Measurements from ENCODE around the gene PCYT2.

PCYT2 gene

GRCh38 chr17:81899514-81900166 lies 11.6 kb downstream of the PCYT2 start:
- Mint-ChIP-seq H3K9me3 (no peaks in the 10 kb centered on the region), H3K27me3 (peaks cover 32% of the 10 kb centered on the region), H3K4me1 (peaks cover 5% of the 10 kb centered on the region), H3K27ac (no peak overlapping the region), H3K36me3 (peaks cover 24% of the 10 kb centered on the region), H3K4me3 (no peak overlapping the region)
- CTCF ChIA-PET, result no interaction called here
- no peak for DNase-seq

GRCh38 chr17:81898885-81899284 lies 12.3 kb downstream of the PCYT2 start:
- CTCF ChIA-PET, result no interaction called here
- H3K4me3 Mint-ChIP-seq, result no peak overlapping the region
- H3K36me3 Mint-ChIP-seq, result peaks cover 22% of the 10 kb centered on the region
- DNase-seq, result no peak
- H3K27ac Mint-ChIP-seq, result no peak overlapping the region
- H3K9me3 Mint-ChIP-seq, result no peaks in the 10 kb centered on the region
- peaks cover 30% of the 10 kb centered on the region for H3K27me3 Mint-ChIP-seq
- peaks cover 5% of the 10 kb centered on the region for H3K4me1 Mint-ChIP-seq

- H3K27me3 Mint-ChIP-seq, result peaks cover 24% of the 10 kb centered on the region
- H3K36me3 Mint-ChIP-seq, result peaks cover 22% of the 10 kb centered on the region
- no peak for DNase-seq
- H3K27ac Mint-ChIP-seq, result no peak overlapping the region
- H3K9me3 Mint-ChIP-seq, result no peaks in the 10 kb centered on the region
- no peak overlapping the region for H3K4me3 Mint-ChIP-seq
- CTCF ChIA-PET, result no interaction called here
- peaks cover 7% of the 10 kb centered on the region for H3K4me1 Mint-ChIP-seq
Observed at GRCh38 chr17:81898029-81898866, 13.0 kb downstream of the PCYT2 start.

GRCh38 chr17:81895400-81895799 lies 15.8 kb downstream of the PCYT2 start:
- Mint-ChIP-seq H3K27me3 (no peaks in the 10 kb centered on the region), H3K27ac (no peak overlapping the region), H3K4me1 (peaks cover 10% of the 10 kb centered on the region), H3K36me3 (peaks cover 21% of the 10 kb centered on the region), H3K9me3 (no peaks in the 10 kb centered on the region), H3K4me3 (no peak overlapping the region)
- CTCF ChIA-PET, result no interaction called here
- no peak for DNase-seq

- peaks cover 37% of the 10 kb centered on the region for H3K36me3 Mint-ChIP-seq
- H3K4me3 Mint-ChIP-seq, result peak overlapping the region; percentile 96
- H3K27ac Mint-ChIP-seq, result peak overlapping the region; percentile 99
- H3K4me1 Mint-ChIP-seq, result peaks cover 37% of the 10 kb centered on the region
- DNase-seq, result no peak
- H3K27me3 Mint-ChIP-seq, result no peaks in the 10 kb centered on the region
- no peaks in the 10 kb centered on the region for H3K9me3 Mint-ChIP-seq
- CTCF ChIA-PET, result interaction anchor here (0.6 to 1.3 kb wide), 3 partner anchors 22 to 36 kb away, joined by 3 read pairs; no protein-coding TSS in a partner anchor
Observed at GRCh38 chr17:81891303-81891552, 20.0 kb downstream of the PCYT2 start.

- H3K27me3 Mint-ChIP-seq, result no peaks in the 10 kb centered on the region
- H3K4me1 Mint-ChIP-seq, result peaks cover 42% of the 10 kb centered on the region
- H3K4me3 Mint-ChIP-seq, result peak overlapping the region; percentile 87
- CTCF ChIA-PET, result interaction anchor here (0.6 kb wide), 1 partner anchor 36 kb away, joined by 3 read pairs; no protein-coding TSS in a partner anchor
- peak; percentile 59 for DNase-seq
- no peaks in the 10 kb centered on the region for H3K9me3 Mint-ChIP-seq
- peak overlapping the region; percentile 98 for H3K27ac Mint-ChIP-seq
- H3K36me3 Mint-ChIP-seq, result peaks cover 40% of the 10 kb centered on the region
Observed at GRCh38 chr17:81890447-81891302, 20.5 kb downstream of the PCYT2 start.

- no peak for DNase-seq
- peak overlapping the region; percentile 87 for H3K4me3 Mint-ChIP-seq
- H3K9me3 Mint-ChIP-seq, result no peaks in the 10 kb centered on the region
- peak overlapping the region; percentile 81 for H3K27ac Mint-ChIP-seq
- peaks cover 45% of the 10 kb centered on the region for H3K4me1 Mint-ChIP-seq
- CTCF ChIA-PET, result no interaction called here
- H3K27me3 Mint-ChIP-seq, result no peaks in the 10 kb centered on the region
- H3K36me3 Mint-ChIP-seq, result peaks cover 45% of the 10 kb centered on the region
Observed at GRCh38 chr17:81889602-81890001, 21.6 kb downstream of the PCYT2 start.

GRCh38 chr17:81888988-81889595 lies 22.1 kb downstream of the PCYT2 start:
- CTCF ChIA-PET, result no interaction called here
- H3K4me3 Mint-ChIP-seq, result peak overlapping the region; percentile 56
- no peaks in the 10 kb centered on the region for H3K9me3 Mint-ChIP-seq
- peaks cover 49% of the 10 kb centered on the region for H3K36me3 Mint-ChIP-seq
- H3K27me3 Mint-ChIP-seq, result no peaks in the 10 kb centered on the region
- peaks cover 45% of the 10 kb centered on the region for H3K4me1 Mint-ChIP-seq
- H3K27ac Mint-ChIP-seq, result peak overlapping the region; percentile 81
- DNase-seq, result no peak

GRCh38 chr17:81888105-81888987 lies 22.9 kb downstream of the PCYT2 start:
- no peak for DNase-seq
- peak overlapping the region; percentile 37 for H3K27ac Mint-ChIP-seq
- H3K36me3 Mint-ChIP-seq, result peaks cover 51% of the 10 kb centered on the region
- H3K4me1 Mint-ChIP-seq, result peaks cover 43% of the 10 kb centered on the region
- CTCF ChIA-PET, result no interaction called here
- H3K27me3 Mint-ChIP-seq, result no peaks in the 10 kb centered on the region
- peak overlapping the region; percentile 56 for H3K4me3 Mint-ChIP-seq
- no peaks in the 10 kb centered on the region for H3K9me3 Mint-ChIP-seq

GRCh38 chr17:81885869-81886548 lies 25.2 kb downstream of the PCYT2 start:
- no peak overlapping the region for H3K4me3 Mint-ChIP-seq
- peak overlapping the region; percentile 77 for H3K27ac Mint-ChIP-seq
- no peak for DNase-seq
- H3K4me1 Mint-ChIP-seq, result peaks cover 37% of the 10 kb centered on the region
- CTCF ChIA-PET, result interaction anchor here (0.8 kb wide), 1 partner anchor 16 kb away, joined by 3 read pairs; no protein-coding TSS in a partner anchor
- H3K36me3 Mint-ChIP-seq, result peaks cover 59% of the 10 kb centered on the region
- no peaks in the 10 kb centered on the region for H3K9me3 Mint-ChIP-seq
- no peaks in the 10 kb centered on the region for H3K27me3 Mint-ChIP-seq

- CTCF ChIA-PET, result interaction anchor here (0.8 kb wide), 1 partner anchor 16 kb away, joined by 3 read pairs; no protein-coding TSS in a partner anchor
- no peak overlapping the region for H3K4me3 Mint-ChIP-seq
- peak overlapping the region; percentile 77 for H3K27ac Mint-ChIP-seq
- H3K36me3 Mint-ChIP-seq, result peaks cover 57% of the 10 kb centered on the region
- no peaks in the 10 kb centered on the region for H3K9me3 Mint-ChIP-seq
- no peaks in the 10 kb centered on the region for H3K27me3 Mint-ChIP-seq
- peaks cover 35% of the 10 kb centered on the region for H3K4me1 Mint-ChIP-seq
- no peak for DNase-seq
Observed at GRCh38 chr17:81885454-81885853, 25.7 kb downstream of the PCYT2 start.

- Mint-ChIP-seq H3K4me1 (peaks cover 30% of the 10 kb centered on the region), H3K27ac (no peak overlapping the region), H3K27me3 (no peaks in the 10 kb centered on the region), H3K9me3 (no peaks in the 10 kb centered on the region), H3K4me3 (no peak overlapping the region), H3K36me3 (peaks cover 56% of the 10 kb centered on the region)
- CTCF ChIA-PET, result interaction anchor here (0.8 kb wide), 1 partner anchor 15 kb away, joined by 3 read pairs; no protein-coding TSS in a partner anchor
- DNase-seq, result no peak
Observed at GRCh38 chr17:81884968-81885367, 26.2 kb downstream of the PCYT2 start.

GRCh38 chr17:81884520-81884919 lies 26.7 kb downstream of the PCYT2 start:
- no peak for DNase-seq
- CTCF ChIA-PET, result no interaction called here
- no peaks in the 10 kb centered on the region for H3K27me3 Mint-ChIP-seq
- H3K27ac Mint-ChIP-seq, result no peak overlapping the region
- H3K4me3 Mint-ChIP-seq, result no peak overlapping the region
- peaks cover 57% of the 10 kb centered on the region for H3K36me3 Mint-ChIP-seq
- no peaks in the 10 kb centered on the region for H3K9me3 Mint-ChIP-seq
- H3K4me1 Mint-ChIP-seq, result peaks cover 27% of the 10 kb centered on the region

Measured in activated naive CD4-positive, alpha-beta T cell treated with anti-CD3 and anti-CD28 coated beads, Interleukin-2, amount 10 ng/mL, durations not matched to agents 7 days and 5 days (primary cell).